Endothelial cell of umbilical vein (primary cell): ENCODE results near the gene NT5DC4. TPM values are rescaled to one million over a fixed set of nuclear protein-coding genes. Genes with fewer than 3 reads are reported as not detected.

Experiments used
- BruUV-seq: library from RNA; stranded (reverse); fragments of 400-500 nt; replicated peaks from 2 replicates; lab custom pipeline; 2021; lab: Mats Ljungman, UMichigan
- CTCF ChIA-PET: fragments of 300-600, 350-600 bp; sonication (Branson Sonifier 250); formaldehyde crosslinking; loops from one replicate; lab custom pipeline; 2021; ENCODE audit warnings: antibody characterized with exemption, inconsistent platforms; lab: Charles Lee
- POLR2A ChIA-PET: fragments of 300-600, 350-600 bp; sonication (Branson Sonifier 250); formaldehyde crosslinking; loops from one replicate; lab custom pipeline; 2021; ENCODE audit warnings: antibody characterized with exemption, inconsistent platforms; lab: Charles Lee
- DNase-seq: peaks from one replicate; pipeline ENCODE4 v3.0.0-alpha.2; 2011; ENCODE audit warnings: low read depth, low spot score
- FAIRE-seq: peaks from 2 replicates; lab custom pipeline; 2011; peaks lifted over from hg19 to GRCh38; lab: Jason Lieb, UNC
- H2AFZ ChIP-seq: 2 replicates; pipeline ENCODE4 v1.6.0; 2012; ENCODE audit warnings: low read depth, low read length, control low read depth, inconsistent platforms
- H3K27ac ChIP-seq: 2 replicates; pipeline ENCODE4 v1.5.1; 2011; ENCODE audit warnings: low read depth, mild to moderate bottlenecking, control low read depth, low read length, moderate library complexity; ENCODE audit not compliant: insufficient read depth
- H3K27me3 ChIP-seq, 2 experiments: 2 replicates each; pipeline versions ENCODE4 v1.6.0 to v1.6.1; 2011; ENCODE audit warnings: low read length in 2 of 2, mixed read lengths in 1 of 2; ENCODE audit not compliant: control insufficient read depth in 2 of 2, insufficient read depth in 2 of 2
- H3K36me3 ChIP-seq, 2 experiments: 2 replicates in 1 of 2; 3 replicates in 1 of 2; pipeline ENCODE4 v1.5.1; 2011; ENCODE audit warnings: low read length in 2 of 2, mild to moderate bottlenecking in 1 of 2, moderate library complexity in 1 of 2; ENCODE audit not compliant: control insufficient read depth in 2 of 2, insufficient read depth in 2 of 2; ENCODE audit errors: extremely low read depth in 1 of 2
- H3K4me1 ChIP-seq: 3 replicates; pipeline ENCODE4 v1.5.1; 2011; ENCODE audit warnings: mild to moderate bottlenecking, low read length; ENCODE audit not compliant: control insufficient read depth, insufficient read depth; ENCODE audit errors: extremely low read depth
- H3K4me2 ChIP-seq: 2 replicates; pipeline ENCODE4 v1.6.1; 2011; ENCODE audit warnings: low read length, control low read depth, mixed read lengths; ENCODE audit not compliant: insufficient read depth
- H3K4me3 ChIP-seq, 3 experiments: fragments of 200-600 bp in 1 of 3; sonication (generic), shearing (Covaris generic) in 1 of 3; replicated peaks in 1 of 3; 2 replicates each; pipeline ENCODE4 v1.5.1; 2011 to 2016; ENCODE audit warnings: control low read depth in 3 of 3, low read length in 3 of 3, mild to moderate bottlenecking in 2 of 3, inconsistent platforms in 1 of 3, low read depth in 1 of 3, moderate library complexity in 1 of 3; ENCODE audit not compliant: insufficient read depth in 1 of 3
- H3K79me2 ChIP-seq: 2 replicates; pipeline ENCODE4 v1.6.0; 2012; ENCODE audit warnings: low read length, inconsistent platforms; ENCODE audit not compliant: control insufficient read depth, insufficient read depth
- H3K9ac ChIP-seq: replicated peaks from 2 replicates; pipeline ENCODE3; 2011; ENCODE audit warnings: low read length, control low read depth; ENCODE audit not compliant: insufficient read depth; ENCODE audit errors: extremely low read depth
- H3K9me1 ChIP-seq: replicated peaks from 3 replicates; pipeline ENCODE4 v1.6.0; 2011; ENCODE audit warnings: mild to moderate bottlenecking, low read length; ENCODE audit not compliant: control insufficient read depth, insufficient read depth; ENCODE audit errors: extremely low read depth
- H3K9me3 ChIP-seq: replicated peaks from 2 replicates; pipeline ENCODE4 v1.5.1; 2012; ENCODE audit warnings: low read length, inconsistent platforms; ENCODE audit not compliant: control insufficient read depth, insufficient read depth
- H4K20me1 ChIP-seq: replicated peaks from 2 replicates; pipeline ENCODE3; 2011; ENCODE audit warnings: mild to moderate bottlenecking, low read length; ENCODE audit not compliant: control insufficient read depth, insufficient read depth; ENCODE audit errors: extremely low read depth
- EZH2 ChIP-seq: IDR thresholded peaks from 2 replicates; pipeline ENCODE4 v1.6.1; 2012; ENCODE audit warnings: borderline replicate concordance, low read depth, mild to moderate bottlenecking, moderate library complexity, low read length, inconsistent platforms; ENCODE audit not compliant: severe bottlenecking
- FOS ChIP-seq: IDR thresholded peaks from 2 replicates; pipeline ENCODE4 v1.6.1; 2011; ENCODE audit warnings: mild to moderate bottlenecking, low read length, moderate library complexity, borderline replicate concordance; ENCODE audit not compliant: insufficient read depth
- GATA2 ChIP-seq: IDR thresholded peaks from 2 replicates; pipeline ENCODE4 v1.7.0; 2011; ENCODE audit warnings: low read depth, mild to moderate bottlenecking, moderate library complexity, mixed read lengths, low read length; ENCODE audit not compliant: insufficient read length, insufficient read depth
- JUN ChIP-seq: IDR thresholded peaks from 2 replicates; pipeline ENCODE4 v1.6.1; 2011; ENCODE audit warnings: borderline replicate concordance, low read depth; ENCODE audit not compliant: insufficient read length, insufficient read depth
- MAX ChIP-seq: IDR thresholded peaks from 2 replicates; pipeline ENCODE4 v1.6.1; 2011; ENCODE audit not compliant: insufficient read depth, insufficient read length
- MYC ChIP-seq: IDR thresholded peaks from one replicate; pipeline ENCODE4 v1.6.1; 2011; ENCODE audit warnings: mild to moderate bottlenecking, low read depth, low read length
- POLR2A ChIP-seq: IDR thresholded peaks from 2 replicates; pipeline ENCODE4 v1.6.1; 2012; ENCODE audit warnings: low read depth, mild to moderate bottlenecking, control low read depth, low read length
- POLR2AphosphoS5 ChIP-seq: IDR thresholded peaks from 2 replicates; pipeline ENCODE4 v1.6.1; 2012; ENCODE audit warnings: low read depth, mild to moderate bottlenecking, control low read depth, low read length, moderate library complexity; ENCODE audit not compliant: insufficient read depth
- dilution Hi-C: fragments of 300-500 bp; cut with MboI; formaldehyde crosslinking; loops from one replicate; pipeline ENCODE4 v1.15.0; 2019; ENCODE audit warnings: low sequenced_read_pairs; ENCODE audit not compliant: extremely low pct_ligation_motif_present
- intact Hi-C: fragments of 100-400 bp; cut with micrococcal nuclease; formaldehyde crosslinking; loops from one replicate; pipeline ENCODE4 v1.10.0; 2022
- polyA plus RNA-seq, 4 experiments: library from polyadenylated mRNA; depleted of rRNA in 3 of 4; stranded (reverse) in 3 of 4; unstranded in 1 of 4; fragments of >200 nt; gene quantifications; 2 replicates each; pipeline versions ENCODE4 v1.2.1 to v1.2.3, GENCODE V29; 2011 to 2012; ENCODE audit warnings: missing spikeins in 1 of 4
- total RNA-seq: library from RNA; stranded (reverse); gene quantifications from 2 replicates; pipeline ENCODE4 v1.2.3, GENCODE V29; 2021
- TF ChIP-seq, protein P1 (sequence below), 2 donors: IDR thresholded peaks; 1 replicate in 1 of 2; 2 replicates in 1 of 2; pipeline ENCODE4 v1.5.1; 2011; ENCODE audit warnings: low read length in 2 of 2, mild to moderate bottlenecking in 2 of 2, moderate library complexity in 2 of 2, control low read depth in 1 of 2, inconsistent platforms in 1 of 2, low read depth in 1 of 2; ENCODE audit not compliant: insufficient read depth in 1 of 2; ENCODE audit errors: extremely low read depth in 1 of 2

The NT5DC4 gene
- total and polyA plus RNA-seq, 2 donors (not counting 3 experiments of a cell fraction or from before 2014, with no cell fraction given): not detected

GRCh38 chr2:112723995-112724394 is 3.2 kb downstream of the NT5DC4 start:
- TF ChIP-seq JUN: no peak
- TF ChIP-seq MAX: no peak
- no peak for TF ChIP-seq MYC
- TF ChIP-seq, protein P1, sequence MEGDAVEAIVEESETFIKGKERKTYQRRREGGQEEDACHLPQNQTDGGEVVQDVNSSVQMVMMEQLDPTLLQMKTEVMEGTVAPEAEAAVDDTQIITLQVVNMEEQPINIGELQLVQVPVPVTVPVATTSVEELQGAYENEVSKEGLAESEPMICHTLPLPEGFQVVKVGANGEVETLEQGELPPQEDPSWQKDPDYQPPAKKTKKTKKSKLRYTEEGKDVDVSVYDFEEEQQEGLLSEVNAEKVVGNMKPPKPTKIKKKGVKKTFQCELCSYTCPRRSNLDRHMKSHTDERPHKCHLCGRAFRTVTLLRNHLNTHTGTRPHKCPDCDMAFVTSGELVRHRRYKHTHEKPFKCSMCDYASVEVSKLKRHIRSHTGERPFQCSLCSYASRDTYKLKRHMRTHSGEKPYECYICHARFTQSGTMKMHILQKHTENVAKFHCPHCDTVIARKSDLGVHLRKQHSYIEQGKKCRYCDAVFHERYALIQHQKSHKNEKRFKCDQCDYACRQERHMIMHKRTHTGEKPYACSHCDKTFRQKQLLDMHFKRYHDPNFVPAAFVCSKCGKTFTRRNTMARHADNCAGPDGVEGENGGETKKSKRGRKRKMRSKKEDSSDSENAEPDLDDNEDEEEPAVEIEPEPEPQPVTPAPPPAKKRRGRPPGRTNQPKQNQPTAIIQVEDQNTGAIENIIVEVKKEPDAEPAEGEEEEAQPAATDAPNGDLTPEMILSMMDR (IDR thresholded peaks at IDR 0.05; ENCODE audit: extremely low read depth in 1 of 2, insufficient read depth in 1 of 2, low read depth in 1 of 2, low read length in 2 of 2): no peak
- no peak for TF ChIP-seq POLR2A
- TF ChIP-seq EZH2: no peak
- no peak for TF ChIP-seq POLR2AphosphoS5
- TF ChIP-seq FOS: no peak
- no peak for TF ChIP-seq GATA2
- Histone ChIP-seq H3K9me1 (no peaks in the 10 kb centered on the region), H3K9me3 (no peaks in the 10 kb centered on the region), H3K27me3 (peaks cover 0 to 1% of the 10 kb centered on the region in 2 experiments), H2AFZ (no peak overlapping the region), H3K4me3 (no peak overlapping the region), H3K9ac (no peak overlapping the region), H3K36me3 (no peaks in the 10 kb centered on the region), H3K4me2 (no peak overlapping the region), H3K27ac (no peak overlapping the region), H3K4me1 (peaks cover 3% of the 10 kb centered on the region), H4K20me1 (no peaks in the 10 kb centered on the region), H3K79me2 (no peaks in the 10 kb centered on the region)
- dilution Hi-C loops: no loop called here
- CTCF ChIA-PET: interaction anchor here (1.8 to 9.1 kb wide), 5 partner anchors 78 to 218 kb away, joined by 4 to 207 read pairs (median 68); partner anchors contain the start of genes CHCHD5 and SLC20A1
- POLR2A ChIA-PET: no interaction called here
- FAIRE-seq (no peak), DNase-seq (no peak)
- intact Hi-C loops: no loop called here
- no TSS peak for BruUV-seq
